Stimulated activated naive B cell treated with anti-CD40 and anti-IgM and Interleukin-4, amounts not matched to agents 10 μg/mL and 1 μg/mL and 100 μg/mL, for 72 hours (primary cell): ENCODE measurements around the gene EEF2KMT.
"Not testable (repeated sequence)": the region's sequence is repeated elsewhere in the genome, so short reads cannot be mapped to it uniquely, and the experiment has no call there.

Experiments used
- ATAC-seq, 2 donors: fragments of 150-1000 bp; cut with Tn5 transposase; replicated peaks; 2 replicates each; pipeline ENCODE4 v1.10.0; 2021; ENCODE audit warnings: moderate library complexity in 1 of 2
- DNase-seq: peaks from one replicate; pipeline ENCODE4 v3.0.0; 2021
- H3K27ac Mint-ChIP-seq: one replicate; pipeline ENCODE4 v1.8.0; 2022; ENCODE audit warnings: mild to moderate bottlenecking, mixed read lengths
- H3K27me3 Mint-ChIP-seq, 2 donors: one replicate each; pipeline ENCODE4 v1.8.0; 2022; ENCODE audit warnings: mixed read lengths in 2 of 2
- H3K36me3 Mint-ChIP-seq, 2 donors: one replicate each; pipeline ENCODE4 v1.8.0; 2022; ENCODE audit warnings: mixed read lengths in 2 of 2, mild to moderate bottlenecking in 1 of 2
- H3K4me1 Mint-ChIP-seq, 2 donors: one replicate each; pipeline ENCODE4 v1.8.0; 2022; ENCODE audit warnings: mixed read lengths in 2 of 2, mild to moderate bottlenecking in 1 of 2
- H3K4me3 Mint-ChIP-seq, 2 donors: one replicate each; pipeline ENCODE4 v1.8.0; 2022; ENCODE audit warnings: mild to moderate bottlenecking in 2 of 2, mixed read lengths in 2 of 2, moderate library complexity in 1 of 2
- H3K9me3 Mint-ChIP-seq, 2 donors: one replicate each; pipeline ENCODE4 v1.8.0; 2022; ENCODE audit warnings: mixed read lengths in 2 of 2, mild to moderate bottlenecking in 1 of 2

The EEF2KMT gene

GRCh38 chr16:5054876-5055865, 42.4 kb downstream of the EEF2KMT start:
- no peaks in the 10 kb centered on the region for H3K4me1 Mint-ChIP-seq
- H3K27me3 Mint-ChIP-seq = peaks cover 4 to 6% of the 10 kb centered on the region in 2 donors
- ATAC-seq = no peak
- H3K27ac Mint-ChIP-seq = no peak overlapping the region
- H3K9me3 Mint-ChIP-seq = peaks cover 4 to 9% of the 10 kb centered on the region in 2 donors
- H3K4me3 Mint-ChIP-seq = no peak overlapping the region
- no peak for DNase-seq
- H3K36me3 Mint-ChIP-seq = no peaks in the 10 kb centered on the region

- no peak overlapping the region for H3K4me3 Mint-ChIP-seq
- H3K36me3 Mint-ChIP-seq = peaks cover 9 to 10% of the 10 kb centered on the region in 2 donors
- H3K27ac Mint-ChIP-seq = no peak overlapping the region
- no peaks in the 10 kb centered on the region for H3K4me1 Mint-ChIP-seq
- peaks cover 9 to 15% of the 10 kb centered on the region in 2 donors for H3K9me3 Mint-ChIP-seq
- DNase-seq = no peak
- peaks cover 4 to 11% of the 10 kb centered on the region in 2 donors for H3K27me3 Mint-ChIP-seq
- no peak for ATAC-seq
These were observed 50.7 kb downstream of the EEF2KMT start for GRCh38 chr16:5046914-5047313.

GRCh38 chr16:5045499-5046115, 52.0 kb downstream of the EEF2KMT start:
- H3K27me3 Mint-ChIP-seq = peaks cover 11 to 22% of the 10 kb centered on the region in 2 donors
- ATAC-seq = no peak

GRCh38 chr16:5044581-5044980, 53.0 kb downstream of the EEF2KMT start:
- H3K9me3 Mint-ChIP-seq, H3K4me1 Mint-ChIP-seq, ATAC-seq, DNase-seq, H3K27ac Mint-ChIP-seq, H3K4me3 Mint-ChIP-seq, H3K36me3 Mint-ChIP-seq: not testable (repeated sequence)
- H3K27me3 Mint-ChIP-seq = peaks cover 12 to 25% of the 10 kb centered on the region in 2 donors

More at GRCh38 chr16:5045499-5046115, 52.0 kb downstream of the EEF2KMT start:
- Mint-ChIP-seq H3K4me1 (peaks cover 3 to 6% of the 10 kb centered on the region in 2 donors), H3K27ac (no peak overlapping the region), H3K36me3 (peaks cover 9 to 10% of the 10 kb centered on the region in 2 donors), H3K4me3 (no peak overlapping the region), H3K9me3 (peaks cover 8% of the 10 kb centered on the region in 2 donors)
- DNase-seq = no peak

GRCh38 chr16:5044011-5044540, 53.5 kb downstream of the EEF2KMT start:
- Mint-ChIP-seq H3K9me3 (peaks cover 0 to 6% of the 10 kb centered on the region in 2 donors), H3K27me3 (peaks cover 12 to 25% of the 10 kb centered on the region in 2 donors), H3K4me3 (no peak overlapping the region), H3K27ac (no peak overlapping the region), H3K4me1 (peaks cover 3 to 6% of the 10 kb centered on the region in 2 donors), H3K36me3 (peaks cover 9 to 10% of the 10 kb centered on the region in 2 donors)
- ATAC-seq (no peak), DNase-seq (no peak)

GRCh38 chr16:5042574-5043171, 54.9 kb downstream of the EEF2KMT start:
- ATAC-seq (no peak), DNase-seq (no peak)
- no peak overlapping the region for H3K27ac Mint-ChIP-seq
- H3K4me3 Mint-ChIP-seq = no peak overlapping the region
- H3K36me3 Mint-ChIP-seq = peaks cover 7 to 10% of the 10 kb centered on the region in 2 donors
- no peaks in the 10 kb centered on the region for H3K9me3 Mint-ChIP-seq
- peaks cover 12 to 25% of the 10 kb centered on the region in 2 donors for H3K27me3 Mint-ChIP-seq
- H3K4me1 Mint-ChIP-seq = peaks cover 3 to 6% of the 10 kb centered on the region in 2 donors

- H3K4me3 Mint-ChIP-seq = no peak overlapping the region
- peaks cover 3 to 6% of the 10 kb centered on the region in 2 donors for H3K4me1 Mint-ChIP-seq
- no peak overlapping the region for H3K27ac Mint-ChIP-seq
- ATAC-seq = peak; percentile 14 to 50
- H3K9me3 Mint-ChIP-seq = no peaks in the 10 kb centered on the region
- H3K36me3 Mint-ChIP-seq = peaks cover 5 to 8% of the 10 kb centered on the region in 2 donors
- no peak for DNase-seq
- peaks cover 10 to 16% of the 10 kb centered on the region in 2 donors for H3K27me3 Mint-ChIP-seq
These were observed 55.9 kb downstream of the EEF2KMT start for GRCh38 chr16:5041600-5042133.

GRCh38 chr16:5040451-5040850, 57.1 kb downstream of the EEF2KMT start:
- no peaks in the 10 kb centered on the region for H3K9me3 Mint-ChIP-seq
- H3K4me1 Mint-ChIP-seq = peaks cover 4 to 6% of the 10 kb centered on the region in 2 donors
- ATAC-seq = no peak
- H3K27me3 Mint-ChIP-seq = peaks cover 8 to 14% of the 10 kb centered on the region in 2 donors
- H3K4me3 Mint-ChIP-seq = no peak overlapping the region
- no peak overlapping the region for H3K27ac Mint-ChIP-seq
- H3K36me3 Mint-ChIP-seq = peaks cover 5 to 6% of the 10 kb centered on the region in 2 donors
- DNase-seq = no peak

GRCh38 chr16:5036228-5037156, 61.1 kb downstream of the EEF2KMT start:
- H3K4me1 Mint-ChIP-seq = peaks cover 14 to 30% of the 10 kb centered on the region in 2 donors
- peaks cover 2 to 6% of the 10 kb centered on the region in 2 donors for H3K36me3 Mint-ChIP-seq
- H3K4me3 Mint-ChIP-seq = no peak overlapping the region
- H3K9me3 Mint-ChIP-seq = no peaks in the 10 kb centered on the region
- H3K27ac Mint-ChIP-seq = no peak overlapping the region
- peaks cover 8 to 12% of the 10 kb centered on the region in 2 donors for H3K27me3 Mint-ChIP-seq
- ATAC-seq (no peak), DNase-seq (no peak)

- Mint-ChIP-seq H3K4me1 (peaks cover 11 to 30% of the 10 kb centered on the region in 2 donors), H3K4me3 (no peak overlapping the region), H3K27me3 (peaks cover 3 to 6% of the 10 kb centered on the region in 2 donors), H3K36me3 (peaks cover 2 to 10% of the 10 kb centered on the region in 2 donors), H3K27ac (no peak overlapping the region), H3K9me3 (no peaks in the 10 kb centered on the region)
- DNase-seq (no peak), ATAC-seq (no peak)
These were observed 61.7 kb downstream of the EEF2KMT start for GRCh38 chr16:5035909-5036227.
